Subcutaneous adipose tissue (tissue), 4 donors: ENCODE measurements around the gene CAMKV. TPM values are rescaled to one million over a fixed set of nuclear protein-coding genes. Genes with fewer than 3 reads are reported as not detected.

Experiments used
- CTCF ChIP-seq: fragments of 450-650 bp; IDR thresholded peaks from one replicate; pipeline ENCODE4 v1.5.1; 2016; ENCODE audit warnings: low read depth, mild to moderate bottlenecking, control low read depth, antibody characterized with exemption, moderate library complexity
- total RNA-seq, 4 donors: library from RNA; depleted of rRNA; stranded (reverse); fragments of >200 nt; gene quantifications; one replicate each; pipeline ENCODE4 v1.1.0, GENCODE V29; 2016

CAMKV gene
- not detected for total RNA-seq

GRCh38 chr3:49869525-49870126, at the start of gene CAMKV:
Gene CAMKV (minus strand): TSS chr3:49869906. CDS start chr3:49862388, 7,518 bp downstream.
- no peak for TF ChIP-seq CTCF

GRCh38 chr3:49916686-49917085, 47.0 kb upstream of the CAMKV start:
- no peak for TF ChIP-seq CTCF

- no peak for TF ChIP-seq CTCF
Observed at GRCh38 chr3:49914906-49915305, 45.2 kb upstream of the CAMKV start.

- no peak for TF ChIP-seq CTCF
Observed at GRCh38 chr3:49912881-49913281, 43.2 kb upstream of the CAMKV start.

GRCh38 chr3:49911611-49912010, 41.9 kb upstream of the CAMKV start:
- TF ChIP-seq CTCF, result no peak

- no peak for TF ChIP-seq CTCF
Observed at GRCh38 chr3:49911124-49911420, 41.4 kb upstream of the CAMKV start.

GRCh38 chr3:49910409-49911123, 40.9 kb upstream of the CAMKV start:
- TF ChIP-seq CTCF, result no peak
